ENCODE measurements around the gene RAB36.

The RAB36 gene

DNA sequence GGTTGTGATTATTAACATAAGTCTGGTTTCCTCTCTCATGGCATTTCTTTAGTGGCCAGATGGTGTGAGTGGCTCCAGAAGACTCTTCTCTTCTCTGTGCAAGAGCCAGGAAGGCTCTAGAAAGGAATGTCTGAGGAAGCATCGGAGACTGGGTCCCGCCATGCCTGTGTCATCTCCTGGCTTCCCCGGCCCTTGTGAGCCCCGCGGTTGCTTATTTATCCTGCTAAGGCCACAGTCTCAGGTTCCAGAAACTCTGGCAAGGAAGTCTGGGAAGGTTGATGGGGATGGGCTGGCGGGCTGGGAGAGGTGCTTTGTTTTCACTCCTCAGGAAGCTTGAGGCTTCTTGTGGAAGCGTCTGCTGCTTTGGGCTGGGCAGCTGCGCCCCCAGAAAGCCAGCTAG, 53.9 kb downstream of the RAB36 start:
- DNase-seq (ENCODE audit: low read depth) = no peak
- H3K4me3 ChIP-seq (ENCODE audit: low read depth, low read length) = no peak overlapping the region
- TF ChIP-seq, protein P1, sequence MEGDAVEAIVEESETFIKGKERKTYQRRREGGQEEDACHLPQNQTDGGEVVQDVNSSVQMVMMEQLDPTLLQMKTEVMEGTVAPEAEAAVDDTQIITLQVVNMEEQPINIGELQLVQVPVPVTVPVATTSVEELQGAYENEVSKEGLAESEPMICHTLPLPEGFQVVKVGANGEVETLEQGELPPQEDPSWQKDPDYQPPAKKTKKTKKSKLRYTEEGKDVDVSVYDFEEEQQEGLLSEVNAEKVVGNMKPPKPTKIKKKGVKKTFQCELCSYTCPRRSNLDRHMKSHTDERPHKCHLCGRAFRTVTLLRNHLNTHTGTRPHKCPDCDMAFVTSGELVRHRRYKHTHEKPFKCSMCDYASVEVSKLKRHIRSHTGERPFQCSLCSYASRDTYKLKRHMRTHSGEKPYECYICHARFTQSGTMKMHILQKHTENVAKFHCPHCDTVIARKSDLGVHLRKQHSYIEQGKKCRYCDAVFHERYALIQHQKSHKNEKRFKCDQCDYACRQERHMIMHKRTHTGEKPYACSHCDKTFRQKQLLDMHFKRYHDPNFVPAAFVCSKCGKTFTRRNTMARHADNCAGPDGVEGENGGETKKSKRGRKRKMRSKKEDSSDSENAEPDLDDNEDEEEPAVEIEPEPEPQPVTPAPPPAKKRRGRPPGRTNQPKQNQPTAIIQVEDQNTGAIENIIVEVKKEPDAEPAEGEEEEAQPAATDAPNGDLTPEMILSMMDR (IDR thresholded peaks at IDR 0.05; ENCODE audit: control insufficient read depth, extremely low read depth, insufficient read depth) = no peak

DNA sequence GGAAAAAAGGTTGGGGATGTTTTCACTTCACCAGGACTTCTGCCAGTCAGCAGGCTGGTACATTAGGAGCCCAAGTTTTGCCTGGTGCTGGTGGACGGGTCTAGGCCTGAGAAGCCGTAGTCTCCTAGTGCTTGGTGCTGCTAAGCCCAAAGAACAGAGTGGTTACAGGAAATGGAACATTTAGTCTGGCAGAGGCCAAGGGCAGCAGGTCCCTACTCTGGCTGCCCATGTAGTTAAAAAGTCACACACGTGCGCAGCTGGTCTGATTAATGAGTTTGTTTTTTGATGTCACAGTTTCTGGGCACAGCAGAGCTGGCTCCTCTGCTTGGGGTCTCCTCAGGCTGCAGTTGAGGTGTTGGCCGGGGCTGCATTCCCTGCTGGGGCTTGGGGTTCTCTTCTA, 55.6 kb downstream of the RAB36 start:
- no peak for DNase-seq (ENCODE audit: low read depth)
- TF ChIP-seq, protein P1 (IDR thresholded peaks at IDR 0.05; ENCODE audit: control insufficient read depth, extremely low read depth, insufficient read depth) = no peak
- H3K4me3 ChIP-seq (ENCODE audit: low read depth, low read length) = no peak overlapping the region

DNA sequence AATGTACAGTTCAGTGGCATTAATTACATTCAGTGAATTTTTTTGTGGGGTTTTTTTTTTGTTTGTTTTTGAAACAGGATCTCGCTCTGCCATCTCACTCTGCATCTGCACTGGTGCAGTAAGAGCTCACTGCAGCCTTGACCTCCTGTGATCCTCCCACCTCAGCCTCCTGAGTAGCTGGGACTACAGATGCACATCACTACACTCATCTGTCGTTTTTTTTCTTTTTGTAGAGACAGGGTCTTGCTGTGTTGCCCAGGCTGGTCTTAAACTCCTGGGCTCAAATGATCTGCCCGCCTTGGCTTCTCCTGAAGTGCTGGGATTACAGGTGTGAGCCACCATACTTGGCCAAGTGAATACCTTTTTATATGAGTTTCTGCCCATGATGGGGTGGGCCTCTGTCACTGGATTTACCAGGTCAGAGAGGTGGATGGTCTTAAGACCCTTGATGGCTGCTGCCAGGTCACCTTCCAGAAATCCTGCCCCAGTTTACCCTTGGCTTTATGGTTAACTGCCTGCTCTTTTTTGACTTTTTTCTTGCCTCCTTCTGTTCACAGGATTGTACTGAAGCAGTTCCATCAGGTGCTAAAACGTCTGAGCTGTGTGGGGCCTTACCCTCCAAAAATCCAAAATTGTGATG, 57.7 kb downstream of the RAB36 start:
- no peak for DNase-seq (ENCODE audit: low read depth)
- TF ChIP-seq, protein P1 (IDR thresholded peaks at IDR 0.05; ENCODE audit: control insufficient read depth, extremely low read depth, insufficient read depth) = no peak
- no peak overlapping the region for H3K4me3 ChIP-seq (ENCODE audit: low read depth, low read length)

DNA sequence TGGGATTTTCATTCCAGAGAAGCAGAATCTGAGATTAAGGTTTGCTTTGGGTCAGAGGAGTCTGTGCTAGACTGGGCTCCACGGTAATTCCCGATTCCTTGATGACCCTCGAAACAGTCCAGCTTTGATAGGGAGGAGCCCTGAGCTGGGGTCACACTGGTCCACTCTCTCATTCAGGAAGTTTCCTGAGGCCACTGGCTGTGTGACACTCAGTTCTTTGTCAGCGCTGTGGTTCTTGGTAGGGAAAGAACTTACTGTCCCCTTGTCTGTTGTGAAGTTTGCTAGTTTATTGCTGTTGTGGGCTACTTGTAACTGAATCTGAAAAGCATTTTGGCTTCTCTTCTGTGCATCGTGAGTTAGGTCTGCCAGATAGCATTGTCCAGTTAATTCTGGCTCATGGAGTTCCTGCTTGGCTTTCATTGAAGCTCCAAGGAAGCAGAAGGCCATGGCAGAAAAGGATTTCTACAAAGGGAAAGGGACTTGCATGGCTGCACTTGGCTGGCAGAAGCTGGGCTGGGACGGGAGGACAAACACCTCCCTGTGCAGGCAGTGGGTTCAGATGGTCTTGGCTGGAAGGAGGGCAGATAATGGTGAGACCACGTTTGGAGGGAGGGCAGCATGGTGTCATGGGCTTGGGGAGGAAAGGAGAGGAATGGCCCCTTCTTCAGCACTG, 58.3 kb downstream of the RAB36 start:
- TF ChIP-seq, protein P1 (IDR thresholded peaks at IDR 0.05; ENCODE audit: control insufficient read depth, extremely low read depth, insufficient read depth) = no peak
- DNase-seq (ENCODE audit: low read depth) = no peak
- no peak overlapping the region for H3K4me3 ChIP-seq (ENCODE audit: low read depth, low read length)

DNA sequence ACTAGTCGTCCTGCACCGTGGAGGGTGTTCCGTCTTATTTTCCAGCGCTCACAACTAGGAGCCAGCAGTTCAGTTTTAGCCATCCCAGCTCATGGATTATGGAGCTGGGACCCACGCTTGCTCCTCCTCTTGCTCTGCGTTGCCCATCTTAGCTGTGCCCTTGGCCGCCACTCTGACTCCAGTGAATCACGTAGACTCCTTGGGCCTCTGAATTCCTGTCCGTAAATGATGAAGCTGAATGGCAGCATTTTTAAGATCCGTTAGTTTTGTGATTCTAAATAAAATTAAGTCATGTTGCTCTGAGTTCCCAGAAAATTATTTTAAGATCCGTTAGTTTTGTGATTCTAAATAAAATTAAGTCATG, 58.8 kb downstream of the RAB36 start:
- TF ChIP-seq, protein P1 (IDR thresholded peaks at IDR 0.05; ENCODE audit: control insufficient read depth, extremely low read depth, insufficient read depth) = no peak
- H3K4me3 ChIP-seq (ENCODE audit: low read depth, low read length) = no peak overlapping the region
- no peak for DNase-seq (ENCODE audit: low read depth)

DNA sequence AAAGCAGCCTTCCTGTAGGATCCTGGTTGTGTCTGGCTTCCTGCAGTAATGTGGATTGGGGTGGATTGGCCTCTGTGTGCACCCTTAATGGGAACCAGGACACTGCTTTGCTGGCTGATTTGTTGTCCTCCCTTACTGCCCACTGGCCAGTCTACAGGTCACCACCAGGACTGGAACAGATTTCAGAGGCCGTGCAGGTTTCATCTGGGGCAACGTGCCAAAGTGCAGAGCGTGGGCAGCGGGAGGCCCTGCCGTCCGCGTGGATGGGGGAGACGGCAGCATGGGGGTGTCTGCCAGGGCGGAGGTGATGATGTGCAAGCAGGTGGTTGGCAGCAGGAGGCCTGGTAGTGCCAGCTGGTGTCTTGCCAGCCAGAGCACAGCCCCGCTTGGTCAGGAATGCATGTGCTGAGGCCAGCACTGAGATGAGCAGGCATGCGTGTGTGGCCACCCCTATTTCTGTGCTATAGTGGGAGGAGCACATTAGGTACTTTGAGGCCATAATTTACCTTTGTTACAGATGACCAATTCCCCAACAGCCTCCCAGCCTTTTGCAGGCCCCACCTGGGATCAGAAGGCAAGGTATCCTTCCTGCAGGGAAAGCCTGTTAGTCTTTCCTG, 59.4 kb downstream of the RAB36 start:
- TF ChIP-seq, protein P1 (IDR thresholded peaks at IDR 0.05; ENCODE audit: control insufficient read depth, extremely low read depth, insufficient read depth) = no peak
- no peak for DNase-seq (ENCODE audit: low read depth)
- no peak overlapping the region for H3K4me3 ChIP-seq (ENCODE audit: low read depth, low read length)
